Gastroesophageal sphincter (tissue), 4 donors: Measurements from ENCODE around the gene LIMCH1. TPM values are rescaled to one million over a fixed set of nuclear protein-coding genes. Genes with fewer than 3 reads are reported as not detected.

Experiments
- ATAC-seq: fragments of 150-250 bp; one replicate; pipeline ENCODE4 v1.9.1; 2016; ENCODE audit warnings: mild to moderate bottlenecking, moderate library complexity
- H3K27ac ChIP-seq, 4 donors: fragments of 200-600 bp; sonication (generic) in 3 of 4; 1 replicate in 3 of 4; 2 replicates in 1 of 4; pipeline ENCODE4 v1.5.1; 2016 to 2019
- H3K27me3 ChIP-seq: fragments of 200-600 bp; sonication (generic); one replicate; pipeline ENCODE4 v1.5.1; 2019
- H3K36me3 ChIP-seq, 2 donors: fragments of 200-600 bp; sonication (generic); one replicate each; pipeline ENCODE4 v1.5.1; 2019; ENCODE audit warnings: control low read depth in 1 of 2
- H3K4me1 ChIP-seq, 3 donors: fragments of 200-600 bp; sonication (generic); 1 replicate in 2 of 3; 2 replicates in 1 of 3; pipeline ENCODE4 v1.5.1; 2016 to 2019; ENCODE audit warnings: control low read depth in 2 of 3
- H3K4me3 ChIP-seq, 2 donors: fragments of 200-600 bp; sonication (generic); one replicate each; pipeline ENCODE4 v1.5.1; 2019; ENCODE audit warnings: mild to moderate bottlenecking in 1 of 2, moderate library complexity in 1 of 2
- H3K9me3 ChIP-seq, 3 donors: fragments of 200-600 bp; sonication (generic); one replicate each; pipeline ENCODE4 v1.5.1; 2017 to 2019; ENCODE audit warnings: control low read depth in 2 of 3
- CTCF ChIP-seq, 4 experiments: fragments of 200-600 bp in 2 of 4; fragments of 450-650 bp in 2 of 4; sonication (generic) in 1 of 4; IDR thresholded peaks; one replicate each; pipeline ENCODE4 v1.5.1; 2017 to 2019; ENCODE audit warnings: antibody characterized with exemption in 4 of 4, mild to moderate bottlenecking in 2 of 4, moderate library complexity in 2 of 4
- EP300 ChIP-seq: sonication (generic); formaldehyde crosslinking; IDR thresholded peaks from one replicate; pipeline ENCODE4 v1.6.1; 2017; ENCODE audit warnings: antibody characterized with exemption, mild to moderate bottlenecking
- POLR2A ChIP-seq, 2 donors: fragments of 450-650 bp; IDR thresholded peaks; one replicate each; pipeline ENCODE4 v1.6.1; 2017; ENCODE audit warnings: antibody characterized with exemption in 2 of 2, mild to moderate bottlenecking in 2 of 2, moderate library complexity in 1 of 2
- POLR2AphosphoS5 ChIP-seq: sonication (generic); formaldehyde crosslinking; IDR thresholded peaks from one replicate; pipeline ENCODE4 v1.6.1; 2017; ENCODE audit warnings: antibody characterized with exemption
- WGBS, 2 donors: methylation state at CpG; one replicate each; pipeline ENCODE4 v1.1.5; 2018; ENCODE audit warnings: low coverage in 1 of 2; 5-methylcytosine and 5-hydroxymethylcytosine counted together
- total RNA-seq, 4 donors: library from RNA; depleted of rRNA; stranded (reverse); fragments of >200 nt; gene quantifications; one replicate each; pipeline ENCODE4 v1.1.0, GENCODE V29; 2016

Gene LIMCH1
- total RNA-seq, 4 donors from 2014 or later = 9.8 to 82.9 (median 63.1) TPM

GRCh38 chr4:41628936-41629335, 91.0 kb downstream of the LIMCH1 start:
- Histone ChIP-seq H3K27me3 (no peaks in the 10 kb centered on the region), H3K4me3 (no peak overlapping the region), H3K36me3 (peaks cover 0 to 8% of the 10 kb centered on the region in 2 donors), H3K4me1 (peaks cover 0 to 15% (median 0%) of the 10 kb centered on the region in 3 donors), H3K9me3 (no peaks in the 10 kb centered on the region), H3K27ac (no peak overlapping the region)
- TF ChIP-seq CTCF (IDR thresholded peaks at IDR 0.05) (no peak), POLR2AphosphoS5 (no peak), POLR2A (IDR thresholded peaks at IDR 0.05) (no peak), EP300 (no peak)
- 68 to 80% methylated on average over 2 of the region's 2 CpGs for WGBS, 2 donors
- ATAC-seq = no peak

GRCh38 chr4:41631523-41631922, 93.6 kb downstream of the LIMCH1 start:
- no peak for ATAC-seq
- Histone ChIP-seq H3K9me3 (no peaks in the 10 kb centered on the region), H3K36me3 (peaks cover 0 to 22% of the 10 kb centered on the region in 2 donors), H3K4me1 (no peaks in the 10 kb centered on the region), H3K4me3 (no peak overlapping the region), H3K27me3 (no peaks in the 10 kb centered on the region), H3K27ac (no peak overlapping the region)
- TF ChIP-seq EP300 (no peak), POLR2A (IDR thresholded peaks at IDR 0.05) (no peak), POLR2AphosphoS5 (no peak)
- WGBS, 2 donors = 76 to 83% methylated on average over 3 of the region's 3 CpGs

GRCh38 chr4:41632481-41633073, 94.6 kb downstream of the LIMCH1 start:
- no peaks in the 10 kb centered on the region for H3K9me3 ChIP-seq
- 77 to 79% methylated on average over 3 of the region's 11 CpGs for WGBS, 2 donors
- ATAC-seq = no peak
- no peak overlapping the region for H3K27ac ChIP-seq
- no peak overlapping the region for H3K4me3 ChIP-seq
- H3K36me3 ChIP-seq = peaks cover 0 to 22% of the 10 kb centered on the region in 2 donors
- no peaks in the 10 kb centered on the region for H3K27me3 ChIP-seq
- TF ChIP-seq EP300 = no peak
- no peaks in the 10 kb centered on the region for H3K4me1 ChIP-seq

GRCh38 chr4:41633321-41633720, 95.4 kb downstream of the LIMCH1 start:
- no peaks in the 10 kb centered on the region for H3K9me3 ChIP-seq
- no peak for ATAC-seq
- H3K4me3 ChIP-seq = no peak overlapping the region
- no peak for TF ChIP-seq POLR2AphosphoS5
- TF ChIP-seq CTCF (IDR thresholded peaks at IDR 0.05) = no peak
- TF ChIP-seq POLR2A (IDR thresholded peaks at IDR 0.05) = no peak
- no peak for TF ChIP-seq EP300
- WGBS, 2 donors = 100% methylated on average over 2 of the region's 4 CpGs; no CpG with 5 or more reads in 1 of the 2 donors
- no peaks in the 10 kb centered on the region for H3K27me3 ChIP-seq
- peaks cover 0 to 22% of the 10 kb centered on the region in 2 donors for H3K36me3 ChIP-seq
- no peak overlapping the region for H3K27ac ChIP-seq
- no peaks in the 10 kb centered on the region for H3K4me1 ChIP-seq

- Histone ChIP-seq H3K4me1 (no peaks in the 10 kb centered on the region), H3K4me3 (no peak overlapping the region), H3K27me3 (no peaks in the 10 kb centered on the region), H3K27ac (no peak overlapping the region), H3K9me3 (no peaks in the 10 kb centered on the region), H3K36me3 (peaks cover 0 to 22% of the 10 kb centered on the region in 2 donors)
- WGBS, 2 donors = 92 to 94% methylated on average over 2 to 3 of the region's 3 CpGs
- TF ChIP-seq POLR2AphosphoS5 = no peak
- no peak for TF ChIP-seq CTCF (IDR thresholded peaks at IDR 0.05)
- no peak for TF ChIP-seq EP300
- no peak for TF ChIP-seq POLR2A (IDR thresholded peaks at IDR 0.05)
- ATAC-seq = no peak
These were observed 97.5 kb downstream of the LIMCH1 start for GRCh38 chr4:41635441-41635840.

- no peak overlapping the region for H3K4me3 ChIP-seq
- H3K36me3 ChIP-seq = peaks cover 0 to 17% of the 10 kb centered on the region in 2 donors
- ATAC-seq = no peak
- H3K9me3 ChIP-seq = no peaks in the 10 kb centered on the region
- TF ChIP-seq EP300 = no peak
- TF ChIP-seq POLR2AphosphoS5 = no peak
- no peak for TF ChIP-seq POLR2A (IDR thresholded peaks at IDR 0.05)
- no peak for TF ChIP-seq CTCF (IDR thresholded peaks at IDR 0.05)
- no peaks in the 10 kb centered on the region for H3K27me3 ChIP-seq
- H3K27ac ChIP-seq = no peak overlapping the region
- WGBS, 2 donors = 92 to 100% methylated on average over 3 of the region's 3 CpGs
- peaks cover 0 to 4% (median 0%) of the 10 kb centered on the region in 3 donors for H3K4me1 ChIP-seq
These were observed 100.2 kb downstream of the LIMCH1 start for GRCh38 chr4:41638203-41638602.
